Measurements from ENCODE around the gene AP1M1.
A peak's percentile ranks its signal among the peaks of the same experiment; 100 is the strongest.
"Not testable (repeated sequence)": the region's sequence is repeated elsewhere in the genome, so short reads cannot be mapped to it uniquely, and the experiment has no call there.

AP1M1 gene

GRCh38 chr19:16265205-16265604, 67.5 kb downstream of the AP1M1 start:
- no peak for DNase-seq

GRCh38 chr19:16265890-16266585, 68.3 kb downstream of the AP1M1 start:
- no peak for DNase-seq

DNA sequence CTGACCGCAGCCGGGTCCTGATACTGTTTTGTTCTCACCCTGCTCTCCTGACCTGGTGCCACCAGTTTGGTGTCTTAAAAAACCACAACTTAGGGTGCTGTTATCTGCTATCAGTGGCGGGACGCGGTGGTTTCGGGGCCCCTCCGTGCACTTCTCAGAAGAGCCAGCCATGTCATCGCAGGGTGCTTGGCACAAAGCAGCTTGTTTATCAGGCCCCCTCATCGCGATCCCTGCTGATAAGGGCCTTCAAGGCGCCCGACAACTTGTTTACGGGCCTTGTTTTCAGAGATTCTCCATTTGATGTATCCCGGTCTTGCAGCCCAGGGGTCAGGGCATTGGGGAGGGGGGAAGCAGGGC, 68.9 kb downstream of the AP1M1 start:
- DNase-seq, result peak; percentile 80

- DNase-seq, result peak; percentile 45
Observed at GRCh38 chr19:16268676-16269319, 71.1 kb downstream of the AP1M1 start.

GRCh38 chr19:16272945-16273344, 75.2 kb downstream of the AP1M1 start:
- DNase-seq, result no peak

DNA sequence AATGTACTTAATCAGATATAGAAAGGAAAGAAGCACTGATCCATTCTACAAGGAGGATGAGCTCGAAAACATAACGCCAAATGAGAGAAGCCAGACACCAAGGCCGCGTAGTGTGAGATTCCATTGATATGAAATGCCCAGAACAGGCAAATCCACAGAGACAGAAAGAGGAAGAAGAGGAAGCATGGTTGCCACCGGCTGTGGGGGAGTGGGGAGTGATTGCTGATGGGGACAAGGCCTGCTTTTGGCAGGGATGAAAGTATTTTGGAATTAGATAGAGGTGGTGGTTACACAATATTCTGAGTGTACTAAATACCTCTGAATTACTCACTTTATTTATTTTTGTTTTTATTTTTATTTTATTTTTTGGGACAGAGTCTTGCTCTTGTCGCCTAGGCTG, 76.7 kb downstream of the AP1M1 start:
- no peak for DNase-seq

GRCh38 chr19:16280306-16280705, 82.6 kb downstream of the AP1M1 start:
- DNase-seq, result no peak

DNA sequence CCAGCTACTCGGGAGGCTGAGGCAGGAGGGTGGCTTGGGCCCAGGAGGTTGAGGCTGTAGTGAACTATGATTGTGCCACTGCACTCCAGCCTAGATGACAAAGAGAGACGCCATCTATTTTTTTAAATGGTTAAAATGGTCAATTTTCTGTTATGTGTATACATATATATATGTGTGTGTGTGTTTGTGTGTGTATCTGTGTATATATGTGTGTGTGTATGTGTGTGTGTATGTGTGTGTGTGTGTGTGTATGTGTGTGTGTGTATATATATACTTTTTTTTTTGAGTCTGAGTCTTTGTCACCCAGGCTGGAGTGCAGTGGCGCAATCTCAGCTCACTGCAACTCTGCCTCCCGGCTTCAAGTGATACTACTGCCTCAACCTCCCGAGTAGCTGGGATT, 84.0 kb downstream of the AP1M1 start:
- DNase-seq, result no peak

GRCh38 chr19:16283210-16284061, 85.7 kb downstream of the AP1M1 start:
- DNase-seq, result peak; percentile 65

GRCh38 chr19:16284505-16284904, 86.8 kb downstream of the AP1M1 start:
- DNase-seq, result no peak

DNA sequence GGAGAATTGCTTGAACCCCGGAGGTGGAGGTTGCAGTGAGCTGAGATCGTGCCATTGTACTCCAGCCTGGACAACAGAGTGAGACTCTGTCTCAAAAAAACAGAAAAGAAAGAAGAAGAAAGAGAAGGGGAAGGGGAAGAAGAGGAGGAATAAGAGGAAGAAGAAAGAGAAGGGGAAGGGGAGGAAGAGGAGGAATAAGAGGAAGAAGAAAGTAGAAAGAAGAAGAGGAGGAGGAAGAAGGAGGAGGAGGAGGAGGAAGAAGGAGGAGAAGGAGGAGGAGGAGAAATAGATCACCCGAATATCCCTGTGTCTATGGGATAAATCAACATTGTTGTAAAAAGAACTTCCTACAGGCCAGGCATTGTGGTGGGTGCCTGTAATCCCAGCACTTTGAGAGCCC, 87.4 kb downstream of the AP1M1 start:
- not testable (repeated sequence) for DNase-seq

- no peak for DNase-seq
Observed at GRCh38 chr19:16285769-16286498, 88.2 kb downstream of the AP1M1 start.

- DNase-seq, result no peak
Observed at GRCh38 chr19:16288544-16288943, 90.8 kb downstream of the AP1M1 start.

- no peak for DNase-seq
Observed at GRCh38 chr19:16289594-16289993, 91.9 kb downstream of the AP1M1 start.

DNA sequence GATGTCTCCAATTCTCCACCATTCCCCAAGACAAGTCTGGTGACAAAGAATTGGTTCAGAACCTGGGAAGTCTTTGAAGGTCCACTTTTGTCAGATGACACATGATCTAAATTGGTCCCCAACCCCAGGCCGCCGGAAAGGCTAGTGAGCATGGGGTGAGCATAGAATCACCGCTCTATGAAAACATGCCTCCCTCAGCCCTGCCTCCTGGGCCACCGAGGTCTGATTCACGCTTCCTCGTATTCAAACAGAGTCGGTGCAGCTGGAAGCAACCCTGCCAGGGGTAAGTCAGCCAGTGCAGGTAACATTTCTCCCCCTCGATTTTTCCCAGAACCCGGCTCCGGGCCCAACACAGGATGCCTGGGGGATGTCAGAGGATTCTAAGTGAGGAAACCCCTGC, 93.0 kb downstream of the AP1M1 start:
- no peak for DNase-seq

DNA sequence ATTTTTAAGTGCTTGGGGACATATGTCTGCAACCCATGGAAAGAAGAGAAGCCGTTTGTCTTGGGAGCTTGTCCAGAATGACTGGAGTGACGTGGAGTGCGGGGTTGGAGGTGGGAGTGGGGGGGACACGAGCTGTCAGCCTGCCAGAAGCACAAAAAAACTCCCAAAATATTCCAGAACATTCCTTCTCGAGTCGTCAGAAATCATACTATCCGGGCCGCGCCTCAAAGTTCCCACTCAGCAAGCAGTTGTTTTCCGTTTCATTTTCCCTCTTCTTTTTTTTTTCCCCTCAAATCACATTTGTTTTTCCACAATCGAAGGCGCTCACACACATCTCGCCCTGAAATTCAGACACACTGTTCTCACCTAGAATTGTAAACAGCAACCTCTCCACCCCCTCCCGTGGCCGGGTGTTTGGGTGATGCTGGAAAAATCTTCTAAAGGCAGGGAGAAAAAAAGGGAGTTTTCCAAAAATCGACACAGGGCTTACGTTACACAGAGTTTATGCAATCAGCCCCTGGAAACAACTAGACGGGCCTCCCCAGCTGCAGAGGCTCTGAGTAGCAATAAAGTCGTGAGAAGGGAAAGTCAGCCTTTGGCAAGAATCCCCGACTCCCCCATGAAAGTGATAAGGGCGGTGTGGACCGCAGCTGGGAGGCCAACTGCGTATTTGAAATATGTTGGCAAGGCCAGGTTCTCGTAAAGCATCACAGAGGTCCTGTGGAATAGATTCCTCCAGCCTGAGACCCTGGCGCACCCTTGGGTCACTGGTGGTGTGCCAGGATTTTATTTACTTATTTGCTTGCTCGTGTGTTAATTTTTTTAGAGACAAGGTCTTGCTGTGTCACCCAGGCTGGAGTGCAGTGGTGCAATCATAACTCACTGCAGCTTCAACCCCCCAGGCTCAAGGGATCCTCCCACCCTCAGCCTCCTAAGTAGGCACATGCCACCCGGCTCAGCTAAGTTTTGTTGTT, 95.7 kb downstream of the AP1M1 start:
- DNase-seq, result no peak

- DNase-seq, result no peak
Observed at GRCh38 chr19:16295057-16295456, 97.3 kb downstream of the AP1M1 start.
